ENCODE results near the gene NIN. TPM values are rescaled to one million over a fixed set of nuclear protein-coding genes. Genes with fewer than 3 reads are reported as not detected.

The NIN gene
- total RNA-seq, 3 donors from 2014 or later: 20.5 to 36.3 (median 27.9) TPM

DNA sequence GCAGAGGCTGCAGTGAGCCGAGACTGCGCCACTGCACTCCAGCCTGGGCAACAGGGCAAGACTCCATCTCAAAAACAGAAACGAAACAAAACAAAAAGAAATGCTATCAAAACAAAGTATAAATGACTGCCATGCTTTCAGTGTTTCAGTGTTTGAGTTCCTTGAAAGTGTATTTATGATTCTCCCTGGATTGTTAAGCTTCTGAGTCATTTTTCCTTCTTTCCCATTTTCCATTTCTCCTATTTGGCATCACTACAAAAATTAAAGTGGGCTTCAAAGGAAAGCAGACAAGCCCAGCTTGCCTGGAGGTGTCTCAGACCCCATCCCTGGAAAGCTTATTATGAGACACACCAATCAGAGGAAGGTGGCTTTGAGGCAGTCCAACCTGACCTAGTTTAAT lies 35.1 kb downstream of the NIN start:
- TF ChIP-seq, protein P1, sequence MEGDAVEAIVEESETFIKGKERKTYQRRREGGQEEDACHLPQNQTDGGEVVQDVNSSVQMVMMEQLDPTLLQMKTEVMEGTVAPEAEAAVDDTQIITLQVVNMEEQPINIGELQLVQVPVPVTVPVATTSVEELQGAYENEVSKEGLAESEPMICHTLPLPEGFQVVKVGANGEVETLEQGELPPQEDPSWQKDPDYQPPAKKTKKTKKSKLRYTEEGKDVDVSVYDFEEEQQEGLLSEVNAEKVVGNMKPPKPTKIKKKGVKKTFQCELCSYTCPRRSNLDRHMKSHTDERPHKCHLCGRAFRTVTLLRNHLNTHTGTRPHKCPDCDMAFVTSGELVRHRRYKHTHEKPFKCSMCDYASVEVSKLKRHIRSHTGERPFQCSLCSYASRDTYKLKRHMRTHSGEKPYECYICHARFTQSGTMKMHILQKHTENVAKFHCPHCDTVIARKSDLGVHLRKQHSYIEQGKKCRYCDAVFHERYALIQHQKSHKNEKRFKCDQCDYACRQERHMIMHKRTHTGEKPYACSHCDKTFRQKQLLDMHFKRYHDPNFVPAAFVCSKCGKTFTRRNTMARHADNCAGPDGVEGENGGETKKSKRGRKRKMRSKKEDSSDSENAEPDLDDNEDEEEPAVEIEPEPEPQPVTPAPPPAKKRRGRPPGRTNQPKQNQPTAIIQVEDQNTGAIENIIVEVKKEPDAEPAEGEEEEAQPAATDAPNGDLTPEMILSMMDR (IDR thresholded peaks at IDR 0.05): no peak
- DNase-seq (no peak), ATAC-seq (no peak)
- intact Hi-C loops (cut with DNase I, micrococcal nuclease): no loop called here
- Histone ChIP-seq H3K9me3 (no peaks in the 10 kb centered on the region), H3K4me3 (no peak overlapping the region), H3K4me1 (ENCODE audit: low read depth) (no peaks in the 10 kb centered on the region), H3K36me3 (ENCODE audit: low read depth) (no peaks in the 10 kb centered on the region)

DNA sequence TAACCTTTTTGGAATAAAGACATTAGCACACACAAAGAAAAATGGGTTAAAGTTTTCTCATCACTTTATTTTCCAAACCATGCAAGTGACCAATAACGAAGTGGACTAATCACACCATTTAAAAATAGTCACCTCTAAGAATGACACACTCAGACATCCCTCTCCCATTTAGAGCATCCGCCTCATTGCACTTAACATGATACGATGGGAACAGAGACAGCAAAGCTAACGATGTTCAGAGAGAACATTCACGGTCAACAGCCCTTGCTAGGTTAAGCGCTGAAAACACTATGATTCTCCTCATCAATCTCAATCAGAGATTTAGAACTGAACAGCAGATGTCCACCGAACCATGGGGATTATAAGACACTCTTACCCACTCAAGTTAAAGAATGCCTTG lies 35.8 kb downstream of the NIN start:
- DNase-seq (no peak), ATAC-seq (no peak)
- Histone ChIP-seq H3K4me3 (no peak overlapping the region), H3K36me3 (ENCODE audit: low read depth) (no peaks in the 10 kb centered on the region), H3K4me1 (ENCODE audit: low read depth) (no peaks in the 10 kb centered on the region), H3K9me3 (no peaks in the 10 kb centered on the region)
- TF ChIP-seq, protein P1 (IDR thresholded peaks at IDR 0.05): no peak
- intact Hi-C loops (cut with DNase I, micrococcal nuclease): no loop called here

DNA sequence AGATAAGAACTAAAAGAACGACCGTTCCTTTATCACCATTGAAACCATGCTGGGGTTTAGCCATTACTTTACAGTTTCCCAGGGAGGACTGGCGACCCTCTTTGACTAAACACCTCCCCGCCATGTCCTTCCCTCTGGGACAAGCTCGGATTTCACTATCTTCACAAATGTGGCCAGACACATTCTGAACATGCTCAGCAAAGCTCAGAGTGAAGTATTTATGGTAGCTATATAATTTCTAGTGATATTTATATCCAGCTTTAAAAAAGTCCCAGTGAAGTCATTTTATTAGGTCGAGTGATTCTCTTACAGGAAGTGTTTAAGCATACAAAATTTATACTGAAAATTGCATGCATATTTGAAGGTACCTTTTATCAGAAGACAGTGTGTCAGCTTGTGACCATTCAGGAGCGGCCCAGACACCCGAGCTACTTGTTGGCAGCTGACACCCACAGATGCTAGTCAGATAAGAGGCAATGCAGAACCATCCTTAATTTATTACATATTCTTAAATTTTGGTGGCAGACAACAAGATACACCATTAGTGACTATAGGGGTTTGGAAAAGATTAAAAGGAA lies 36.8 kb downstream of the NIN start:
- no peak for DNase-seq
- no peaks in the 10 kb centered on the region for H3K9me3 ChIP-seq
- no peaks in the 10 kb centered on the region for H3K36me3 ChIP-seq (ENCODE audit: low read depth)
- intact Hi-C loops (cut with DNase I, micrococcal nuclease): no loop called here
- TF ChIP-seq, protein P1 (IDR thresholded peaks at IDR 0.05): no peak
- ATAC-seq: no peak
- H3K4me3 ChIP-seq: no peak overlapping the region
- H3K4me1 ChIP-seq (ENCODE audit: low read depth): no peaks in the 10 kb centered on the region

DNA sequence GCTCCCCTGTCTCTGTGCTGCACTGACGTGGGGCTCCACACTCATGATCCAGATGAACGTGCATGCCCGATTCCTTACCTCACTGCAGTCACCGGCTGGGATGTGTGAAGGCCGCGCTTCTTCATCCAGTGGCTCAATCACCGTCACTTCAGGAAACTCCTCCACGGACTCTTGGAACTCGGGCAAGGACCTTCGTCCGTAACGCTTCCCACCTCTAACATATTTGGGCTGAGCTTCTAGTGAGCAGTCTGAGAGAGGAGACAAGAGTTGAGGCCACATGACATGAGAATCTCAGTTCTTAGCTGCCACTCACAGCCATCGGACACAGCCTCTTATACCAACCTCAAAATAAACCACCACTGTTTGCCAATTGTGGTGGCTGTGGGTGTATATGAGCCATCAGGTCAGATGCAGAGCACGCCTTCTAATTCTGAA lies 38.3 kb downstream of the NIN start:
- H3K36me3 ChIP-seq (ENCODE audit: low read depth): no peaks in the 10 kb centered on the region

DNA sequence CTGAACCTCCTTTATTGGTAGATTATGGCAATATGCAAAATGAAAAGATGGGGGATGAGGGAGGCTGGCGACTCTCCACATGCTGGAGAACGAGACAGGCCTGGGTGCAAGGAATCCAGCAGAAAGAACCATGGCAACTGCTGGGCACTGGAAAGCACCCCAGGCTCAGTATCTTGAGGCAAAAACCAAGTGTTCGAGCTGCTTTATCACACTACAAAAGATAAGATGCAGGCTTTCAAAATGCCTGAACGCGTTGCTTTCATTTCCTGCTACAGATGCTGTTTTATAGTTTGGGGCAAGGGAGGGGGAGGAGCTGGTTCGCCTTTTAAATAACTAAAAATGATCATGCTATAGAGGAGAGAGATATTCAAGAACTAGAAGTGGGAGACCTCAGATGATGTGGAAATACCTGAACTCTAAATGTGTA lies 38.9 kb downstream of the NIN start:
- Histone ChIP-seq H3K9me3 (no peaks in the 10 kb centered on the region), H3K4me1 (ENCODE audit: low read depth) (no peaks in the 10 kb centered on the region), H3K36me3 (ENCODE audit: low read depth) (no peaks in the 10 kb centered on the region), H3K4me3 (no peak overlapping the region)
- DNase-seq (no peak), ATAC-seq (no peak)
- intact Hi-C loops (cut with DNase I, micrococcal nuclease): no loop called here
- TF ChIP-seq, protein P1 (IDR thresholded peaks at IDR 0.05): no peak

More for the DNA sequence above, 38.3 kb downstream of the NIN start:
- Histone ChIP-seq H3K4me3 (no peak overlapping the region), H3K4me1 (ENCODE audit: low read depth) (no peaks in the 10 kb centered on the region), H3K9me3 (no peaks in the 10 kb centered on the region)
- TF ChIP-seq, protein P1 (IDR thresholded peaks at IDR 0.05): no peak
- DNase-seq: no peak
- no peak for ATAC-seq
- intact Hi-C loops (cut with DNase I, micrococcal nuclease): no loop called here

DNA sequence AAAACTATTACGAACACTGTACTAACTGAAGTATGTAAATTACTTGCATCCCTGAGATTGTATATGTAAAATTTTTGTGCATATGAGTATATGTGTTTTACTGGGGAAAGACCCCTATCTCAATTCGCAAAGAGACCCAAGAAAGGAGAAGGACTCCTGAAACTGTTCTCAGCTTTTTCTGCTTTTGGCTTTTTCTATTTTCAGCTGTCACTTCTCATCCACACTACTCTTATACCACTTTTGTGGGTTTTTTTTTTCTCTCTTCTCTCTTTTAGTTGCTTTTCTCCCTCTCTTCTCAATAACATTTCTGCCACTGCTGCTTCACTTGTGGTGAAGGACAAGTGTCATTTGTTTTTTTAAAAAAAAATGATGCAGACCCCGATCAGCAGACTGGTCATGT lies 39.8 kb downstream of the NIN start:
- ATAC-seq (no peak), DNase-seq (no peak)
- Histone ChIP-seq H3K9me3 (no peaks in the 10 kb centered on the region), H3K4me1 (ENCODE audit: low read depth) (no peaks in the 10 kb centered on the region), H3K36me3 (ENCODE audit: low read depth) (no peaks in the 10 kb centered on the region), H3K4me3 (no peak overlapping the region)
- TF ChIP-seq, protein P1 (IDR thresholded peaks at IDR 0.05): no peak
- intact Hi-C loops (cut with DNase I, micrococcal nuclease): no loop called here
